Body of pancreas (tissue), 4 donors: ENCODE results near the gene MYEOV.

Source experiments
- CTCF ChIP-seq, 7 experiments: fragments of 450-650 bp in 4 of 7; fragments of 200-600 bp in 3 of 7; sonication (generic) in 3 of 7; IDR thresholded peaks; one replicate each; pipeline ENCODE4 v1.5.1; 2016 to 2019; ENCODE audit warnings: antibody characterized with exemption in 7 of 7
- POLR2A ChIP-seq, 3 donors: fragments of 450-650 bp; IDR thresholded peaks; one replicate each; pipeline ENCODE4 v1.6.1; 2016; ENCODE audit warnings: antibody characterized with exemption in 3 of 3, mild to moderate bottlenecking in 2 of 3

GRCh38 chr11:69278091-69278867 lies 15.7 kb upstream of the MYEOV start:
- TF ChIP-seq CTCF (IDR thresholded peaks at IDR 0.05) (peak in 4 of 7 experiments; percentile 18 to 30 (median 26)), POLR2A (IDR thresholded peaks at IDR 0.05) (peak in 2 of 3 donors; percentile 41 to 57)
